Lower leg skin (tissue), 4 donors: ENCODE data around the gene DVL3. TPM values are rescaled to one million over a fixed set of nuclear protein-coding genes. Genes with fewer than 3 reads are reported as not detected.
A peak's percentile ranks its signal among the peaks of the same experiment; 100 is the strongest.
"Not testable (repeated sequence)": the region's sequence is repeated elsewhere in the genome, so short reads cannot be mapped to it uniquely, and the experiment has no call there.

Source experiments
- DNase-seq, 2 donors: peaks; one replicate each; pipeline ENCODE4 v3.0.0-alpha.2; 2019; ENCODE audit warnings: low spot score in 2 of 2
- H3K4me3 ChIP-seq: fragments of 200-600 bp; sonication (generic); 2 replicates; pipeline ENCODE4 v1.5.1; 2017; ENCODE audit warnings: mild to moderate bottlenecking, low read depth; ENCODE audit not compliant: poor library complexity, severe bottlenecking
- POLR2A ChIP-seq, 2 donors: fragments of 450-650 bp; IDR thresholded peaks; one replicate each; pipeline ENCODE4 v1.6.1; 2016 to 2017; ENCODE audit warnings: antibody characterized with exemption in 2 of 2, mild to moderate bottlenecking in 1 of 2, moderate library complexity in 1 of 2
- WGBS, 2 donors: methylation state at CpG; one replicate each; pipeline ENCODE4 v1.1.5; 2018; 5-methylcytosine and 5-hydroxymethylcytosine counted together
- intact Hi-C: fragments of 100-400 bp; cut with DNase I; formaldehyde crosslinking; loops from one replicate; pipeline ENCODE4 v1.15.0; 2023; ENCODE audit warnings: low total_unique reads
- total RNA-seq, 4 donors: library from RNA; depleted of rRNA; stranded (reverse); fragments of >200 nt; gene quantifications; one replicate each; pipeline ENCODE4 v1.1.0, GENCODE V29; 2016
- TF ChIP-seq, protein P1 (sequence below), 3 donors: fragments of 450-650 bp; IDR thresholded peaks; one replicate each; pipeline ENCODE4 v1.5.1; 2016; ENCODE audit warnings: antibody characterized with exemption in 3 of 3, mild to moderate bottlenecking in 3 of 3, moderate library complexity in 2 of 3

The DVL3 gene
- total RNA-seq, 4 donors from 2014 or later: 37.9 to 81.9 (median 42.4) TPM

DNA sequence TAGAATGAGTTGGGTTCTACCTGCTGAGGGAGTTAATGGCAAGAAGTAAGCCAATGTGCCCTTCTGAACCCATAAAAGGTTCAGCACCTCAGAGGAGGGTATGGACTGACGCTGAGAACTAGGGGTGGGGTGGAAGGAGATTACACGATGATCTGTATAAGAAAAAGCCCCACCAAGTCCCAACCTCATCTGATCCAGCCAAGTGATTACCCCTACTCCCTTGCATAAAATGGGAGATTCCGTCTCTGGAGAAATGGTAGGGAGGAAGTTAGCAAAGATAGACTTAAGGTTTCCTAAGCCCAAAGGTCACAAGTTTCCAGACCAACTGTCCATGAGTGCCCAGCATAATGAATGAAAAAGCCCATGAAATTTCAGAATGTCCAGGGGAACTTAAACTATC, 7.1 kb upstream of the DVL3 start:
- intact Hi-C loops: no loop called here
- H3K4me3 ChIP-seq: no peak overlapping the region
- 80 to 89% methylated on average over 3 of the region's 3 CpGs for WGBS, 2 donors
- no peak for DNase-seq
- no peak for TF ChIP-seq POLR2A (IDR thresholded peaks at IDR 0.05)
- TF ChIP-seq, protein P1, sequence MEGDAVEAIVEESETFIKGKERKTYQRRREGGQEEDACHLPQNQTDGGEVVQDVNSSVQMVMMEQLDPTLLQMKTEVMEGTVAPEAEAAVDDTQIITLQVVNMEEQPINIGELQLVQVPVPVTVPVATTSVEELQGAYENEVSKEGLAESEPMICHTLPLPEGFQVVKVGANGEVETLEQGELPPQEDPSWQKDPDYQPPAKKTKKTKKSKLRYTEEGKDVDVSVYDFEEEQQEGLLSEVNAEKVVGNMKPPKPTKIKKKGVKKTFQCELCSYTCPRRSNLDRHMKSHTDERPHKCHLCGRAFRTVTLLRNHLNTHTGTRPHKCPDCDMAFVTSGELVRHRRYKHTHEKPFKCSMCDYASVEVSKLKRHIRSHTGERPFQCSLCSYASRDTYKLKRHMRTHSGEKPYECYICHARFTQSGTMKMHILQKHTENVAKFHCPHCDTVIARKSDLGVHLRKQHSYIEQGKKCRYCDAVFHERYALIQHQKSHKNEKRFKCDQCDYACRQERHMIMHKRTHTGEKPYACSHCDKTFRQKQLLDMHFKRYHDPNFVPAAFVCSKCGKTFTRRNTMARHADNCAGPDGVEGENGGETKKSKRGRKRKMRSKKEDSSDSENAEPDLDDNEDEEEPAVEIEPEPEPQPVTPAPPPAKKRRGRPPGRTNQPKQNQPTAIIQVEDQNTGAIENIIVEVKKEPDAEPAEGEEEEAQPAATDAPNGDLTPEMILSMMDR (IDR thresholded peaks at IDR 0.05): no peak

DNA sequence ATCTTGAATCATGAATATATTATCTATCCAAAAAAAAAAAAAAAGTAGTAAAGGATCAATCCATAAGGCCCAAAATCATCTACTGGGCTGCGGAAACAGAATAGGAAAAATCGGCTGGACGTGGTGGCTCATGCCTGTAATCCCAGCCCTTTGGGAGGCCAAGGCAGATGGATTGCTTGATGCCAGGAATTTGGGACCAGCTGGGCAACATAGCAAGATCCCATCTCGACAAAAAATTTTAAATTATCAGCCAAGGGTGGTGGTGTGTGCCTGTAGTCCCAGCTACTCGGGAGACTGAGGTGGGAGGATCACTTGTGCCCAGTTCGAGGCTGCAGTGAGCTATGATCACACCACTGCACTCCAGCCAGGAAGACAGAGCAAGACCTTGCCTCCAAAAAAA, 6.1 kb upstream of the DVL3 start:
- no peak for DNase-seq
- intact Hi-C loops: no loop called here
- TF ChIP-seq, protein P1 (IDR thresholded peaks at IDR 0.05): no peak
- TF ChIP-seq POLR2A (IDR thresholded peaks at IDR 0.05): no peak
- no peak overlapping the region for H3K4me3 ChIP-seq
- 90 to 94% methylated on average over 6 of the region's 6 CpGs for WGBS, 2 donors

DNA sequence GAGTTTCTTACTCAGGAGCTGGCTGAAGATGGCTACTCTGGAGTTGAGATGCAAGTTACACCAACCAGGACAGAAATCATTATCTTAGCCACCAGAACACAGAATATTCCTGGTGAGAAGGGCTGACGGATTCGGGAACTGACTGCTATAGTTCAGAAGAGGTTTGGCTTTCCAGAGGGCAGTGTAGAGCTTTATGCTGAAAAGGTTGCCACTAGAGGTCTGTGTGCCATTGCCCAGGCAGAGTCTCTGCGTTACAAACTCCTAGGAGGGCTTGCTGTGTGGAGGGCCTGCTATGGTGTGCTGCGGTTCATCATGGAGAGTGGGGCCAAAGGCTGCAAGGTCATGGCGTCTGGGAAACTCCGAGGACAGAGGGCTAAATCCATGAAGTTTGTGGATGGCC, 5.4 kb upstream of the DVL3 start:
- intact Hi-C loops, H3K4me3 ChIP-seq, DNase-seq: not testable (repeated sequence)
- 78 to 86% methylated on average over 6 of the region's 6 CpGs for WGBS, 2 donors

DNA sequence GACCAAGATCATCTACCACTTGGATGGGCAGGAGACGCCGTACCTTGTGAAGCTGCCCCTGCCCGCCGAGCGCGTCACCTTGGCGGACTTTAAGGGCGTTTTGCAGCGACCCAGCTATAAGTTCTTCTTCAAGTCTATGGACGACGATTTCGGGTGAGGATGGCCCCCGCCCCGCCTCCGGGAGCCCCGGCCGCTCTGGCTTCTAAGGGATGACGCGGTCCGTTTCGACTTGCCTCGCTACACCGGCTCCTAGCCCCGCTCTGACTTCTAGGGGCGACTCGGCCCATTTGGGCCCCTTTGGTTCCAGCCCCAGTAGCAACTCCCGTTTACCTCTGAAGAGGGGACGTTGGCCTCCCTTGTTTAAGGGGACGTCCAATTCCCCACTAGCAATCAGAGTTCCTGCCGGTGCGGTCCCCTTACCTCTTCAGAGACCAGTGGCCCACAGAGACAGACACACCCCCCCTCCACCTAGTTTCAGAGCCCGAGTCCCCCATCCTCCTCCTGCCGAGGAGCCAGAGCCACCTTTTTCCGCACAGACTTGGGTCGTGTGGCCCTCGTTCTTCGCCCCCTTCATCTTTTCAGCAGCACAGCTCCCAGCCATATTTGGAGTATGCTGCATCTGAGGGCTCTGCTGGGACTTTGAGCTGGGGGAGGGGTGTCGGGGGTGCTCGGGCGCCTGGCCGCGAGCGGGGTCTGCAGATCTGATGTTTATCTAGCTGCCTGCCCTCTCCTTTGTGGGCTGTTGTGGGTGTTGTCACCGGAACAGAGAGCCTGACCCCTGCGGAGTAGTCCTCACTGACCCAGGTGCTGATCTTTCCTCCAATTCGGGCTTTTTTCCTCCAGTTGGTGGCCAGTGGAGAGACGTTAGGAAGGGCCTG, 706 bp downstream of the DVL3 start:
- intact Hi-C loops: no loop called here
- WGBS, 2 donors: 0 to 1% methylated on average over 36 to 46 of the region's 47 CpGs

DNA sequence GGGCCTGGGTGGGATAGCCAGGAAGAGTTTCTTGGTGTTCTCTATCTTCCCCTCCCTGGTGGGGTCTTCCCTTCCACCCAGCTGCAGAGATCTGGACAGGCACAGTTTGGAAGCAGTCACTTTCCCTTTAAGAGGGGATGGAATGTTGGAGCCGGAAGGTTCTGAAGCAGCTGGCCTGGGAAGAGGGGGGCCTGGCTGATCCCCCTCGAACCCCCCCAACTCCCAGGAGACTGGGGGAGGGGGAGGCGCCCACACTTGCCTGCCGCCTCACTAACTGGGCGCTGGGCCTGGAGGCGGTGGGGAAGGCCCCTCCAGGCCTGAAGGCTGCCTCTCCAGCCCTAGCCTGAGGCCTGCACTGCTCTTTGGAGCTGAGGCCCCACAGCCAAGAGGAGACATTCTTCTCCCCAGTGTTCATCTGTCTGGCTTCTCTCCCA, 1.4 kb downstream of the DVL3 start:
- intact Hi-C loops: no loop called here
- 0% methylated on average over 6 of the region's 6 CpGs for WGBS, 2 donors
- no peak for DNase-seq
- TF ChIP-seq POLR2A (IDR thresholded peaks at IDR 0.05): no peak
- peak overlapping the region; percentile 65 for H3K4me3 ChIP-seq

More for the DNA sequence above, 706 bp downstream of the DVL3 start:
- TF ChIP-seq, protein P1 (IDR thresholded peaks at IDR 0.05): no peak
- TF ChIP-seq POLR2A (IDR thresholded peaks at IDR 0.05): no peak
- peak in 1 of 2 donors; percentile 90 for DNase-seq
- H3K4me3 ChIP-seq: peak overlapping the region; percentile 65

DNA sequence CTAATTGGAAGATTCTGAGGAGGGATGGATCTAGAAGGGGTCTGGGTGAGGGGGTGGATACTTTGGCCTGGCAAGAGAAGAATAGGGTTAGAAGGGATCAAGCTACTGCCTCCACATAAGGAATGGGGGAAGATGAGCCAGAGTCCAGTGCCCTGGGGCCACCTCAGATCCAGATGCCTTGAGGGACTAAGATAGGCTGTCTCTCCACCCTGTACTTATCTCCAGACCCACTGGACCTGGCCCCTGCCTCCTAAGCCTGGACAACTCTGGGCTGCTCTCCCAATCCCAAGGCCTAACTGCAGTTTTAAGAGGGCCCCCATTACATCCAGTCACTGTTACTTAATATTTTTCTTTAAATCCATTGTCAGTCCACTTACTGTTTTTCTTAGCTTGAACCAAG, 2.0 kb downstream of the DVL3 start:
- no peak for DNase-seq
- TF ChIP-seq POLR2A (IDR thresholded peaks at IDR 0.05): no peak
- TF ChIP-seq, protein P1 (IDR thresholded peaks at IDR 0.05): no peak
- peak overlapping the region; percentile 65 for H3K4me3 ChIP-seq
- intact Hi-C loops: no loop called here

DNA sequence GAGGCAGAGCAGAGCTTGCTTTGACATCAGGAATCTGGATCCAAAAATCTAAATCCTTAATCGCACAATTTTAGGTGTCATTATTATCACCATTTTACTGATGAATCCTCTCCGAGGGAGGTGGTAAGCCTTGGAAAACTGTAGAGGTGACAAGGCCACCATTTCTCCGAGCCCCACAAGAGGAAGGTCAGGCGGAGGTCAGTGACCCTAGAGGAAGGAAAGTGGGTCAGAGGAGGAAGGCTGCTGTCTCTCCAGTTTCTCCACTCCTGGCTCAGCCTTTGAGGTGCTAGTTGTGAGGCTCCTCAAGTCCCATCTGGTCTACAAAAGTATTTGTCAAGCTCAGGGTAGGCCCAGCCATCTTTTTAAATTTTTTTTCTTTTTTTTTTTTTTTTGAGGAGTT, 3.2 kb downstream of the DVL3 start:
- H3K4me3 ChIP-seq: no peak overlapping the region
- intact Hi-C loops: no loop called here
- WGBS, 2 donors: 80 to 87% methylated on average over 4 of the region's 4 CpGs
- TF ChIP-seq, protein P1 (IDR thresholded peaks at IDR 0.05): no peak
- TF ChIP-seq POLR2A (IDR thresholded peaks at IDR 0.05): no peak
- DNase-seq: no peak
